ENCODE measurements around the gene NDOR1.

Gene NDOR1

GRCh38 chr9:137202966-137203365, 2.5 kb upstream of the NDOR1 start:
- Histone ChIP-seq H3K27ac (no peak overlapping the region), H3K9me3 (ENCODE audit: severe bottlenecking) (no peaks in the 10 kb centered on the region), H3K27me3 (ENCODE audit: insufficient read depth, low read depth, severe bottlenecking) (no peaks in the 10 kb centered on the region), H3K4me3 (ENCODE audit: low read depth, low read length) (no peak overlapping the region), H3K36me3 (no peaks in the 10 kb centered on the region)
- no peak for DNase-seq
- no peak for TF ChIP-seq CTCF (IDR thresholded peaks at IDR 0.05; ENCODE audit: low read depth, low read length)

DNA sequence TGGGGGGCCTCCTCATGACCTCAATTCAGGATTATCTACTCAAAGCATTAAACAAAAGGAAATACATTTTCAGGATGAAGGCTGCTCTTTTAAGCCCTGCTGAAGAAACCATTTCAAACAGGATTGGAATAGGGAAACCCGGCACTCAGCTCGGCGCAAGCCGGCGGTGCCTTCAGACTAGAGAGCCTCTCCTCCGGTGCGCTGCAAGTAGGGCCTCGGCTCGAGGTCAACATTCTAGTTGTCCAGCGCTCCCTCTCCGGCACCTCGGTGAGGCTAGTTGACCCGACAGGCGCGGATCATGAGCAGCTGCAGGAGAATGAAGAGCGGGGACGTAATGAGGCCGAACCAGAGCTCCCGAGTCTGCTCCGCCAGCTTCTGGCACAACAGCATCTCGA, 772 bp upstream of the NDOR1 start:
- no peaks in the 10 kb centered on the region for H3K36me3 ChIP-seq
- H3K27ac ChIP-seq: no peak overlapping the region; the same call in 1 of the 2 replicates
- DNase-seq: no peak

DNA sequence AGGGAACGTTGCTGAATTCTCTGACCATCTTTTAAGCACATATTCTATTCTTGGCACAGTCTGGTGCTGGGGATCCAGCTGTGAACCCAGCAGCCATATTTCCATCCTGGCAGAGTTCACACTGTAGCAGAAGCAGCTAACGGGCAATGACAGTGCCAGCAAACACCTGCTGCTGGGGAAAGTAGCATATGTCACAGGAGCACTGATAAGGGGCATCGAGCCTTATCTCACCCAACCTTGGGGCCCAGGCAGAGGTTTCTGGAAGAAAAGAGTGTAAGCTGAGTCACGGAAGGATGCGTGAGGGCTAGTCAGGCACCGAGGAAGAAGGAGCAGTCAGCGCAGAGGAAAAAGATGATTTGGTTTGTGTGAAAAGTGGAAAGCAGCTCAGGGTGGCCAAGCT, 1.1 kb downstream of the NDOR1 start:
- Histone ChIP-seq H3K36me3 (no peaks in the 10 kb centered on the region), H3K4me3 (ENCODE audit: low read depth, low read length) (no peak overlapping the region; the same call in 1 of the 2 replicates), H3K9me3 (ENCODE audit: severe bottlenecking) (no peaks in the 10 kb centered on the region), H3K27me3 (ENCODE audit: insufficient read depth, low read depth, severe bottlenecking) (no peaks in the 10 kb centered on the region), H3K27ac (no peak overlapping the region)
- no peak for DNase-seq
- no peak for TF ChIP-seq CTCF (IDR thresholded peaks at IDR 0.05; ENCODE audit: low read depth, low read length)

More for the DNA sequence above, 772 bp upstream of the NDOR1 start:
- no peak for TF ChIP-seq CTCF (IDR thresholded peaks at IDR 0.05; ENCODE audit: low read depth, low read length)
- no peaks in the 10 kb centered on the region for H3K9me3 ChIP-seq (ENCODE audit: severe bottlenecking)
- peak overlapping the region; percentile 82 for H3K4me3 ChIP-seq (ENCODE audit: low read depth, low read length)
- no peaks in the 10 kb centered on the region for H3K27me3 ChIP-seq (ENCODE audit: insufficient read depth, low read depth, severe bottlenecking)

GRCh38 chr9:137211532-137211931, 6.0 kb downstream of the NDOR1 start:
- Histone ChIP-seq H3K27me3 (ENCODE audit: insufficient read depth, low read depth, severe bottlenecking) (no peaks in the 10 kb centered on the region), H3K9me3 (ENCODE audit: severe bottlenecking) (no peaks in the 10 kb centered on the region), H3K36me3 (no peaks in the 10 kb centered on the region), H3K27ac (no peak overlapping the region), H3K4me3 (ENCODE audit: low read depth, low read length) (no peak overlapping the region)
- no peak for TF ChIP-seq CTCF (IDR thresholded peaks at IDR 0.05; ENCODE audit: low read depth, low read length)
- no peak for DNase-seq

GRCh38 chr9:137212520-137212919, 7.0 kb downstream of the NDOR1 start:
- no peak for TF ChIP-seq CTCF (IDR thresholded peaks at IDR 0.05; ENCODE audit: low read depth, low read length)
- Histone ChIP-seq H3K27me3 (ENCODE audit: insufficient read depth, low read depth, severe bottlenecking) (no peaks in the 10 kb centered on the region), H3K36me3 (no peaks in the 10 kb centered on the region), H3K9me3 (ENCODE audit: severe bottlenecking) (no peaks in the 10 kb centered on the region), H3K27ac (no peak overlapping the region), H3K4me3 (ENCODE audit: low read depth, low read length) (no peak overlapping the region)
- no peak for DNase-seq
